OCI-M1 (cell line): ENCODE results near the gene FAM219A.

ENCODE experiments used
- DNase-seq: peaks from one replicate; lab custom pipeline; 2025; lab: John Stamatoyannopoulos, UW

The FAM219A gene

DNA sequence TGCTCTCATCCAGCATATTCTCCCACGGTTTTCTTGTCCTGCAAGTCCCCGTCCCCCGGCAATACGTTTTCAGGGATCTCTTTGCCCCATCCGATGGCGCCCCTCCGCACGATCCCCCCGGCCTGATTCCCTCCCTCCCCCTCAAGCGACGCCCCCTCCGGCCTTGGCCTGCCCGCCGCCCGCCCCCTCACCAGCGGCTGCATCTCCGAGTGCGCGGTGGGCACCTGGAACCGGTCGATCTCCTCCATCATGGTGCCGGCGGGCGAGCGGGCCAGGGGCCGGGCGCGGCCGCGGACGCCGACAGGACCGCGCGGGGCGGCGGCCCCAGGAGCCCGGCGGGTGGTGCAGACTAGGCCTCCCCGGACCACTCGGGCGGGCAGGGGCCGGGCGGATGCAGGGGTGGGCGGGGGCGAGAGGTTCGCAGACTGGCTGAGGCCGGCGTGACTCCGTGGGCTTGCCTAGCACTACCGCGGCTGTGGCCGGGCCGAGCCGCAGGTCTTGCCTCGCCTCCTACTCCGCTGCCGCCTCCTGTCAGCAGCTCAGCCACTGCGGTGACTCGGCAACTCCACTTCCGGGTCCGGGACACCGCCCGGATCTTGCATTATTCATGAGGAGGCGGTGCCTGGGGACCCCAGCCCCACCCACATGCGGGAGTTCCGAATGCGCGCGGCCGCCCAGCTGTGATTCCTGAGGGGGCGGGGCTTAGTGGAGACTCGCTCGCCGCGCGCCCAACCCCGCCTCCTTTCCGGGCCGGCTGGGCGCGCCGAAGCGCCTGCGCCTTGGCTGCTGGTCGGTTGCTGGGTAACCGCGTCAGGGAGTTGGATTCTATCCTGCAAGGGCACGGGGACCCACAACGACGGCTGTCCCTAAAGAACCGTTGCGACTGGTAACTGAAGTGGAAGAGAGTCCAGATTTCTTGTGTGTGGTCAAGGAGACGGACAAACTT, at the start of gene FAM219A, which contains the start of gene DNAI1:
FAM219A (minus strand) TSS at position 558 of the 946 bp plus-strand sequence; CDS start at position 251, 307 bp downstream.
DNAI1 (plus strand) TSS at position 793 of the 946 bp plus-strand sequence. CDS start 201 bp downstream, outside the sequence.
- DNase-seq = peak; percentile 98

- DNase-seq = no peak
These were observed 49.6 kb upstream of the FAM219A start for GRCh38 chr9:34507966-34508365.

DNA sequence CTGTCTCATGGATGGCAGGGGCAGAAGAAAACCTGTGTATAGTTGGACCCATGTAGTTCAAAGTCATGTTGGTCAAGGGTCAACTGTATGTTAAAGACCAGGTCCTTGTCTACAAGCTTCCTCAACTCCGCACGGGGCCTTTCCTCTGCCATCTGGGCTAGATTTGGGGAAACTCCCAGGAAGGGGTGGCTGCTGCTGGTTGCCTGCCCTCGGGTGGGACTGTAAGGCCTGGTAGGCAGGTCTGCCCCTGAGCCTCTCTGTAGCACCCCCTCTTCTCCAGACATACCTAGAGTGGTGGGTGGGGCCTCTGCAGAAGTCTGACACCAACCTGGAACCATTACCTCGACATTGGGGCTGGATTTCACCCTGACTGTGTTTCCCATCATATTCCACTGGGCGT, 49.2 kb upstream of the FAM219A start:
- no peak for DNase-seq

DNA sequence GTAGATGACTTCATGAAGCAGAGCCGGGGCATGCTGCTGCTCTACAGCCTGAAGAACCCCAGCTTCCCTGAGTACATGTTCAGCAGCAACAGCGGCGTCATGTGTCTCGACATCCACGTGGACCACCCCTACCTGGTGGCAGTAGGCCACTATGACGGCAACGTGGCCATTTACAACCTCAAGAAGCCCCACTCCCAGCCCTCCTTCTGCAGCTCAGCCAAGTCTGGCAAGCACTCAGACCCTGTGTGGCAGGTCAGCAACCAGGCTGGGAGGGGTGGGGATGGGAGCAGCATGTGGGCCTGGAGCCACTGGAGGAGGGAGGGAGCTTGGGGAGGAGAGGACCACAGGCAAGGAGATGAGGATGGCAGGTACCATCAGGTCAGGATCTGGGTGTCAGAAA, 48.3 kb upstream of the FAM219A start:
- DNase-seq = no peak

GRCh38 chr9:34505370-34506120, 47.2 kb upstream of the FAM219A start:
- no peak for DNase-seq

GRCh38 chr9:34503406-34503805, 45.0 kb upstream of the FAM219A start:
- DNase-seq = no peak

DNA sequence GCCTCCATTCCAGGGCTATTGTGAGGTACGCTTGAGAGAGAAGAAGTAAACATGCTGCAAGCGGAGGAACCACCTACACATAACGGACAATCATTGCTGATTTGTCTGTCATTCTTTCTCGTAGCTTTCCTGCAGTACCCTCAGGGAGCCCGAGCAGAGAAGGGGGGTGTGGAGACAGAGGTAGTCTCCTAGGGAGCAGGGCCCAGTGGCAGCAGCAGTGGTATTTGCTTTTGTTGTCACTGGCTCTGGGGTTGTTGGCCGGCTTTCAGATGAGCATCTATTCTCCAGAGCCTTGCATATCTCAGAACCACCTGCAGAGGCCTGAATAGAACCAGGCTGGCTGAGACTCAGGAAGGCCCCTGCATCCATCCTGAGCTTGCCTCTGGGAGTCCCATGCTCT, 44.5 kb upstream of the FAM219A start:
- no peak for DNase-seq

GRCh38 chr9:34502471-34502870, 44.1 kb upstream of the FAM219A start:
- no peak for DNase-seq

DNA sequence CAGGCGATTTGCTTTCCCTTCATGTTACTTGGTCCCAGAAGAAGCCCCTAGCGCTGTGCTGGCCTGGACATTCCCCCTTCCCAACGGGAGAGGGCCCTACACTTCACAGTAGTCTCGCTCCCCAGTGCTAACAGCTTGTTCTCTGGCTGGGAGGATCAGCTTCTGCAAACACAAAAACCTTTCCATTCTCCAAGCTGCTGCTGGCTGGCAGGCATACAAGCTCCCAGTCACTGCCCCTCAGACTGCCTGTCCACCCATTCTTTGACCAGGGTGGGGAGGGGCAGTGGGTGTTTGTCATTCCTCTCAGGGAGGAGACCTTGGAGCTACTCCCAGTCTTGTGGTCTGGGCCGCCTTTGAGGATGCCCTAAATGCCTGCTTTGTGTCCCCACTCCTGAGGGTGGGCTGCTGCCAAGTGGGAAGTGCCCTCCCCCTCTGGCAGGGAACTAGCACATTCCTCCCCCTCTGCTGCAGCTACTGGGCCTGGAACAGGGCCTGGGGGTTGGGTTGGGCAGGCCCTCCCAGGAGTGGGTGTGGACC, 43.6 kb upstream of the FAM219A start:
- no peak for DNase-seq

DNA sequence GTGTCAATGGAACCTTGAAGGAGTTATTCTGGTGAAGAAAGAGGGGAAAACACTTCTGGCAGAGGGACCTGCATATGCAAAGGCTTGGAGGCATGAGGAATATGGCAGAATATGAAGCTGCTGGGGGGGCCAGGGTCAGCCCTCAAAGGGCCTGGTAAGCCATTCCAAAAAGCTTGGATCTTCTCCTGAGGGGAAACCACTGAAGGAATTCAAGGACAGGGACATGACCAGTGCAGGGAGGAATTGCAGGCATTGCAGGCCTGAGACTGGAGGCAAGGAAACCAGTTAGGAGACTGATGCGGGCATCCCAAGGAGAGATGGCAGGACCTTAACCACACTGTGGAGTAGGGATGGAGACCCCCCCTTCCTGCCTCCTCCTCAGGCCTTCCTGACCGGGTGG, 43.0 kb upstream of the FAM219A start:
- no peak for DNase-seq

- DNase-seq = peak; percentile 71
These were observed 42.4 kb upstream of the FAM219A start for GRCh38 chr9:34500623-34501267.

DNA sequence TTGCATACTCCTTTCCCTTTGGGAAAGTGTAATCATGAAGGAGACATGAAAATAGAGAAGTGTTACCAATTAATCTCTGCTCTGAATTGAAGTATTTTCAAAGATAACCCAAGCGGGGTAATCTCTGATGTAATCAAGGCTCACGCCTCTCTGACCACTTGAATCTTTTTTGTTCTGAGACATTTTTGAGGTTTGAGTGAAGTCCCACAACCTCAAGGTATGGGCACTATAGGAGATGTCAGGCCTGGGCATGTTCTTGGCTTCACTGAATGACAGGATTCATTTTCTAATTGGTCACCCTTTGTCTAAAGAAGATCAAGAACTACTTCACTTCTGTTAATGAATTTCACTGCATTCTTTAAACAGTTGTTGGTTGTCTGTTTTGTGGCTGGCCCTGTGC, 40.7 kb upstream of the FAM219A start:
- no peak for DNase-seq

DNA sequence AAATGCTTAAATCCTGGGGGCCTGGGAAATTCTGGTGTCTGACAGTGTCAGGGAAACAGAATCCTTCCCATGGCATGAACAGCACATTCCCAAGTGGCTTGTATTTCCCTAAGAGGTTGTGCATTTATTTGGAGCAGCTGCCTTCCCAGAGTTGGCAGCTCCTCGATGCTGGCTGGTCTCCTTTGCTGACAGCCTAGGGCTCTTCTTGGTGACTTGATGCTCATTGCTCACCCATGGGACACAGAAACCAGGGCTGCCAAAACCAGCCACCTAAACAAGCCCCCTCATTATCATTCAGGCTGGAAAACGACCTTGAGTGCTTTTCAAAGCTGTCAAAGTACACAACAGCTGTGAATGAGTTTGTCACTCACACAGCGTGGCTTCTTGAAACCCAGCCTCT, 40.2 kb upstream of the FAM219A start:
- no peak for DNase-seq

DNA sequence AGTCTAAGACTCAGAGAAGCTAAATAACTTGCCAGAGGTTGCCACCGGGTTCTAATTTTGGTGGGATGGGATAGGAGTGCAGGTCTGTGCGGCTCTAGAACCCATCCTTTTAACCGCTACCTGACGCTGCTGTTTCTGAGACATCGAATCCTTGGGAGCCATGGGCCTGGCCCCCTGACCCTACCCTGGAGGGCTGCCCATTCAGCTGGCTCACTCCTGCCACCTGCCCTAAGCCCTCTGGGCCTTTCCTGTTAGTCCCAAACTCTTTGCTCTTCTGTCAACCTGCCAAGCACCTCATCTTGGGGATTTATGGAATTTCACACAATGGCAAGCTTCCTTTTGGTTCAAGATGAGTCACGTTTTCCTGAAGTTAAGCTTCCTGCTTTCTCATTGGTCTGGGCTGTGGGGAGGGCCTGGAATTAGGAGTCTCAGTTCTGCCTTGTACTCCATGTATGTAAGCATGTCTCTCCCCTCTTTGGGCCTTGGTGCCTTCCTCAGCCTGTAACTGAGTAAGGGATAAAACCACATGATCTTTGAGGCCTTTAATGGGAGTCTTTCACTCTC, 37.9 kb upstream of the FAM219A start:
- no peak for DNase-seq

GRCh38 chr9:34493972-34494535, 35.7 kb upstream of the FAM219A start:
- peak; percentile 60 for DNase-seq

DNA sequence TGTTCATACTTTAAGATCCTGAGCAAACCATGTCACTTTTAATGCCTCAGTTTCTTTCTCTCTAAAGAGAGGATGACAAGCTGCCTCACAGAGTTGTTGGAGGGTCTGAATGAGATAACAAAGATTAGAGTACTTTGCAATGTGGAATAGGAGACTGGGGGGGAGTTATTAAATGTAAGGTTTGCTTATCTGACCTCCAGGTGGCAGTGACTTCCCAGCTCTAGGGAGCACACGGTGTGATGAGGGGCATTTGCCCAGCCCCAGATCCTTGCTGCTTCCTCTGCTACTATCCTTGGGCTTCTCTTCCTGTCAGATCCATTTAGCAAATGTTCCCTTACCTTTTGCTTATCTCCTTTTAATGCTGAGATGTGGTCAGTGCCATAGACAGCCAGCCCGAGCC, 33.7 kb upstream of the FAM219A start:
- DNase-seq = no peak

DNA sequence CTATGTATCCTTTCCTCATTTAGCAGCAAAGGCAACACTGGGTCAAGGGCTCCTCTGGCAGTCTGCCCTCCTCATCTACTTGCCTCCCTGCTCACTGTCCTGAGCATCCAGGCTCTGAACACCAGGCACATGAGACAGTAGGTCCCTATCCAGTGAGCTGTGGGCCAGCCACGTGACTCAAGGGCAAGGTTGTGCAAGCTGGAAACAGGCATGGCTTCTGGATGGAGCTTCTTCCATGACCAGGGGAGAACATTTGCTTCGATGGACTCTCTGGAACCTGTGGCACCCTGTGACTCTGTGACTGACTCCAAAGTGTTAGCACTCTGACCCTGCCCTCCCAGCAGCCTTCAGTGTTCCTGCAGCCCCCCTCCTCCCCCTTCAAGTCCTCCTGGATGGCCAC, 33.2 kb upstream of the FAM219A start:
- DNase-seq = no peak

- no peak for DNase-seq
These were observed 32.4 kb upstream of the FAM219A start for GRCh38 chr9:34490760-34491159.

DNA sequence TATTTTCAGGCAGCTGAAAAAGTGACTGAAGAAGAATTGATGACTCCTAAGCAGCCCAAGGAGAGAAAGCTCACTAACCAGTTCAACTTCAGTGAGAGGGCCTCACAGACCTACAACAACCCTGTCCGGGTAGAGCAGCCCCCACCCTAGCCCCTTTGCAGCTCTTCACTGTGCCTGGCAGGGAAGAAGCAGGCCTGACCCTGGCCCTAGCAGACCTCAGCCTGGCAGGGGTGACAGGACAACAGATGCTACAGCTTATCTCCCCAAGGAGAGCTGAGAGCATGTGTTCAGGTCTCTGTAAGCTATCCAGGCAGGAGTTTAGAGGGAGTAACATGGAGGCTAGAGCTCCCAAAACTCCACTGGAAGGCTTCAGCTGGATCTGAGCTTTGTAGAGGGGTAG, 32.0 kb upstream of the FAM219A start:
- DNase-seq = no peak

- no peak for DNase-seq
These were observed 28.2 kb upstream of the FAM219A start for GRCh38 chr9:34486572-34486971.

DNA sequence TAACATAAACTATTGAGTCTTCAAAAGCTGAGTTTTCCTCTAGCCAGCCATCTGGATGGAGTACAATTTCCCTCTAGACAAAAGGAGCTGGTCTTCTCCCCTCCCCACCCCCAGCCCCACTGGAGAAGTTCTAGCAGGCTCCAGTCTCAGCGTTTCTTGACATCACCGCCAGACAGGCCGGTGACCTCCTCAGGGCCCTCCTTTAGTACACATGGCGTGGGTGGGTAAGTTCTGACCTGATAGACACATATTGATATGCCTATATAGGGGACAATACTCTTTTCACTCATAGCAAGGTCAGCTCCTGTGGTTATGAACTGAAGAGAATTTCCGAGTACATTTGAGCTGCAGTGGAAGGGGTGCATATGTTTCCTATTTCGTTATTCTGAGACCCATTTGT, 27.5 kb upstream of the FAM219A start:
- no peak for DNase-seq

DNA sequence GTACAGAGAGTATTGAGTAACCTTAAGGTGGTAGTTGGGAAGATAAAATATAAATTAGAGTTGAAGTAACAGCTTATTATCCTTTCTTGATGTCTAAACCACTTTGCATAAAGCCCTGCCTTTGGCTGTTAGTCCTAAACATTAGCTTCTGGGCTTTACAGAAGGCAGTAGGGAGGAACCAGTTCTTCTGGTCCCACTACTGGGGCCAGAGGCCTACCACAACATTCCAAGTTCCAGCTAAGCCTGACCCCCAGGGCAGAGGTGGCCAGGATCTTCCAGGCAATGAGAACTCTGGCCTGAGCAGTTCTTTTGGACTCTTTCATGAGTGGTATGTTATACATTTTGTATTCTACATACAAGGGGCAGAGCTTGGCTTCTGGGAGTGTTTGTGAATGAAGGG, 26.3 kb upstream of the FAM219A start:
- DNase-seq = no peak
